Uterus (tissue), 4 donors: ENCODE data around the gene CPNE4. TPM values are rescaled to one million over a fixed set of nuclear protein-coding genes. Genes with fewer than 3 reads are reported as not detected.
A peak's percentile ranks its signal among the peaks of the same experiment; 100 is the strongest.

Experiments
- DNase-seq, 2 donors: peaks; one replicate each; pipeline ENCODE4 v3.0.0-alpha.2; 2019 to 2020
- H3K27ac ChIP-seq, 2 donors: fragments of 200-600 bp; sonication (generic); 1 replicate in 1 of 2; 2 replicates in 1 of 2; pipeline ENCODE4 v1.5.1; 2016 to 2018
- H3K27me3 ChIP-seq, 2 donors: fragments of 200-600 bp; sonication (generic); one replicate each; pipeline ENCODE4 v1.5.1; 2018 to 2019; ENCODE audit warnings: control low read depth in 1 of 2
- H3K36me3 ChIP-seq, 2 donors: fragments of 200-600 bp; sonication (generic); one replicate each; pipeline ENCODE4 v1.5.1; 2019; ENCODE audit warnings: control low read depth in 1 of 2
- H3K4me1 ChIP-seq, 2 donors: fragments of 200-600 bp; sonication (generic); one replicate each; pipeline ENCODE4 v1.5.1; 2018 to 2019; ENCODE audit warnings: control low read depth in 1 of 2
- H3K4me3 ChIP-seq, 2 donors: fragments of 200-600 bp; sonication (generic); 1 replicate in 1 of 2; 2 replicates in 1 of 2; pipeline ENCODE4 v1.5.1; 2018 to 2019; ENCODE audit warnings: mild to moderate bottlenecking in 1 of 2
- H3K9me3 ChIP-seq, 2 donors: fragments of 200-600 bp; sonication (generic); one replicate each; pipeline ENCODE4 v1.5.1; 2019; ENCODE audit warnings: control low read depth in 1 of 2
- CTCF ChIP-seq, 4 experiments: fragments of 200-600 bp in 2 of 4; fragments of 450-650 bp in 2 of 4; sonication (generic) in 2 of 4; IDR thresholded peaks; one replicate each; pipeline ENCODE4 v1.5.1; 2016 to 2019; ENCODE audit warnings: antibody characterized with exemption in 4 of 4, mild to moderate bottlenecking in 2 of 4, moderate library complexity in 1 of 4
- POLR2A ChIP-seq, 2 donors: fragments of 450-650 bp; IDR thresholded peaks; one replicate each; pipeline ENCODE4 v1.6.1; 2016; ENCODE audit warnings: antibody characterized with exemption in 2 of 2, mild to moderate bottlenecking in 1 of 2, moderate library complexity in 1 of 2
- intact Hi-C: fragments of 100-400 bp; cut with DNase I; formaldehyde crosslinking; loops from one replicate; pipeline ENCODE4 v1.15.1; 2023; ENCODE audit warnings: low total_unique reads
- total RNA-seq, 4 donors: library from RNA; depleted of rRNA in 3 of 4; stranded (reverse); fragments of >200 nt in 3 of 4; gene quantifications; one replicate each; pipeline versions ENCODE4 v1.1.0 to v1.2.4, GENCODE V29; 2014 to 2023
- donor health status: DM: yes; HTN: yes; CAD: no.

Gene CPNE4
- total RNA-seq, 4 donors from 2014 or later = 0.35 TPM; not detected in 3

- intact Hi-C loops = no loop called here
- no peaks in the 10 kb centered on the region for H3K36me3 ChIP-seq
- H3K27ac ChIP-seq = no peak overlapping the region
- no peak overlapping the region for H3K4me3 ChIP-seq
- TF ChIP-seq POLR2A (IDR thresholded peaks at IDR 0.05) (no peak), CTCF (IDR thresholded peaks at IDR 0.05) (no peak)
- H3K27me3 ChIP-seq = no peaks in the 10 kb centered on the region
- H3K4me1 ChIP-seq = no peaks in the 10 kb centered on the region
- no peaks in the 10 kb centered on the region for H3K9me3 ChIP-seq
- DNase-seq = peak; percentile 63 to 65
Observed at GRCh38 chr3:131543714-131544113, 491.1 kb downstream of the CPNE4 start.

- intact Hi-C loops = no loop called here
- Histone ChIP-seq H3K36me3 (no peaks in the 10 kb centered on the region), H3K27me3 (no peaks in the 10 kb centered on the region), H3K4me1 (no peaks in the 10 kb centered on the region), H3K27ac (no peak overlapping the region), H3K4me3 (no peak overlapping the region), H3K9me3 (no peaks in the 10 kb centered on the region)
- TF ChIP-seq CTCF (IDR thresholded peaks at IDR 0.05) (no peak), POLR2A (IDR thresholded peaks at IDR 0.05) (no peak)
- DNase-seq = no peak
Observed at GRCh38 chr3:131541288-131541687, 493.5 kb downstream of the CPNE4 start.

GRCh38 chr3:131540821-131541220 is 494.0 kb downstream of the CPNE4 start:
- no peaks in the 10 kb centered on the region for H3K9me3 ChIP-seq
- no peaks in the 10 kb centered on the region for H3K36me3 ChIP-seq
- H3K27ac ChIP-seq = no peak overlapping the region
- intact Hi-C loops = no loop called here
- DNase-seq = no peak
- no peaks in the 10 kb centered on the region for H3K4me1 ChIP-seq
- no peak overlapping the region for H3K4me3 ChIP-seq
- TF ChIP-seq POLR2A (IDR thresholded peaks at IDR 0.05) = no peak
- TF ChIP-seq CTCF (IDR thresholded peaks at IDR 0.05) = no peak
- H3K27me3 ChIP-seq = no peaks in the 10 kb centered on the region

GRCh38 chr3:131540143-131540542 is 494.7 kb downstream of the CPNE4 start:
- DNase-seq = no peak
- H3K27me3 ChIP-seq = no peaks in the 10 kb centered on the region
- no peaks in the 10 kb centered on the region for H3K4me1 ChIP-seq
- no peak for TF ChIP-seq CTCF (IDR thresholded peaks at IDR 0.05)
- TF ChIP-seq POLR2A (IDR thresholded peaks at IDR 0.05) = no peak
- no peaks in the 10 kb centered on the region for H3K9me3 ChIP-seq
- no peaks in the 10 kb centered on the region for H3K36me3 ChIP-seq
- no peak overlapping the region for H3K4me3 ChIP-seq
- no peak overlapping the region for H3K27ac ChIP-seq
- intact Hi-C loops = no loop called here

- no peak overlapping the region for H3K27ac ChIP-seq
- intact Hi-C loops = no loop called here
- H3K4me1 ChIP-seq = no peaks in the 10 kb centered on the region
- TF ChIP-seq CTCF (IDR thresholded peaks at IDR 0.05) = no peak
- TF ChIP-seq POLR2A (IDR thresholded peaks at IDR 0.05) = no peak
- no peaks in the 10 kb centered on the region for H3K36me3 ChIP-seq
- H3K27me3 ChIP-seq = no peaks in the 10 kb centered on the region
- no peak overlapping the region for H3K4me3 ChIP-seq
- H3K9me3 ChIP-seq = no peaks in the 10 kb centered on the region
- no peak for DNase-seq
Observed at GRCh38 chr3:131538968-131539367, 495.8 kb downstream of the CPNE4 start.
